Measurements from ENCODE around the gene TRIM14. TPM values are rescaled to one million over a fixed set of nuclear protein-coding genes. Genes with fewer than 3 reads are reported as not detected.
"Not testable (repeated sequence)": the region's sequence is repeated elsewhere in the genome, so short reads cannot be mapped to it uniquely, and the experiment has no call there.

TRIM14 gene
- total RNA-seq, 1 donor from 2014 or later: 44.4 TPM

DNA sequence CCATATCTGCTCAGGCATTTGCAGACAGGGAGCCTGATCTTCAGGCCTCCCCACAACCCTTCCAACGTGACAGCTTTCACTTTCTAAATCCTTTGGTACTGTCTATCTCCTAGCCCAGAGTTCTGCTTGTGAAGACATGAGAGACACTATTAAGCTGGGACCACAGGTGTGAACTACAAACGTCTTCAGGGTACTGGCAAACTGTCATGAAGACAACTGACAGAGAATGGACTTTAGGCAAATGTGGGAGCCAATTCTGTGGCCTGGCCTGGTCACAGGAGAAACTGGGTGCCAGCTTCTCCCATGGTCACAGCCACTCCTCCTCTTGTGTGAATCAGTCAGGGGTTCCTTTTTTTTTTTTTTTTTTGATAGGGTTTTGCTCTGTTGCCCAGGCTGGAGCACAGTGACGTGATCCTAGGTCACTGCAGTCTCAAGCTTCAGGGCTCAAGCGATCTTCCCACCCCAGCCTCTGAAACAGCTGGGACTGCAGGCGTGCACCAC lies 10.4 kb downstream of the TRIM14 start:
- no peak for DNase-seq (ENCODE audit: low spot score)

GRCh38 chr9:98107926-98108325 lies 11.1 kb downstream of the TRIM14 start:
- DNase-seq (ENCODE audit: low spot score): no peak

DNA sequence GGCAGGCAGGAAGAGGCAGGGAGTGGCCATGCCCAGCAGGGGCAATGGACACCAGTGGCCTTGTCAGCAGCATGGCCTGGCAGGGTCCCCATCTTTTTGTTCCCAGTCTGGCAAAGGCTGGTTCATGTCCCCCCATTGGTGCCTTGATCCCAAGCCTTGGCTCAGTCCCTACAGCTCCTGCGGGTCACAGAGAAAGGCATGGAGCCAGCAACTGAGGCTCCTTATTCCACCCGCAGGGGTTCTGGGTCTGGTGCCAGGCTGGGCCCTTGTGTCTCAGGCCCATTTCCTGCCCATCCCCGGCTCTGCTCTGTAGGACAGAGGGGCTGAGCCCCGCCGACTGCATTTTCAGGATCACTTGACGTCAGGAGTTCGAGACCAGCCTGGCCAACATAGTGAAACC lies 14.0 kb downstream of the TRIM14 start:
- no peak for DNase-seq (ENCODE audit: low spot score)

DNA sequence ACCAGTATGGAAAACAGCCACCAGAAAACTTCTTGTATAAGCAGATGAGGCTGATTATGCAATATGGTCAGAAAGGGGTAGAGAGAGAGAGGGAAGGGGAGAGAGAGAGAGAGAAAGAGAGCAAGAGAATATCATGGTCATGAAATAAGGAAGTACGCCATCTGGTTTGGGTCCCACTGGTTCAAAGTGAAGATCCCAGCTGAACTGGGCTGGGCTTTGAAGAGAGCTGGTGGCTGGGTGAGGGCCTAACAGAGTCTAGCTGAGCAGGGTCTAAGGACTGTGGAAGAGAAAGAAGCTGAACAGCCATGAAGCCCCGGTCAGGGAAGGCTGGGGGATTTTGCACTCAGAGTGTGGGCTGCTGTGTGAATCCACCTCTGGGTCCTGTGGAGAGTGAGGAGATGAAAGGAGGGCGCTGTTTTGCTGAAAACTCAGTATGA lies 14.6 kb downstream of the TRIM14 start:
- no peak for DNase-seq (ENCODE audit: low spot score)

- peak; percentile 42 for DNase-seq (ENCODE audit: low spot score)
These were observed 17.2 kb downstream of the TRIM14 start for GRCh38 chr9:98101868-98102273.

- DNase-seq (ENCODE audit: low spot score): no peak
These were observed 17.6 kb downstream of the TRIM14 start for GRCh38 chr9:98101416-98101815.

DNA sequence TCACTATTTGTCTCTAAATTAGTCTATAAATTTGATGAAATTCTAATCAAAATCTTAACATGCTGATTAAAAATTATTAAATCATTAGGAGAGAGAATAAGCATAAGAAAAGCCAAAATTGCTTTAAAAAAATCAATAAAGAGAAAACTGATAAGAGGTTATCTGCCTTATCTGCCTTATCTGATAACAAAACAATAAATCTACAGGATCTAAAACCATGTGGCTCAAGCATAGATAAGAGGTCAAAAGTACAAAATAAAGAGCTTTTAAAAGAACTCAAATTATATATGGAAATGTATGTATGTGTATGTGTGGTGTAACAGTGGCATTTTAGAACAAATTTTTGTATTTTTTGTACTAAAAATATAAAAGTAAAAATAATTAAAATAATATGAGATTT lies 18.6 kb downstream of the TRIM14 start:
- DNase-seq (ENCODE audit: low spot score): no peak

- DNase-seq (ENCODE audit: low spot score): no peak
These were observed 19.1 kb downstream of the TRIM14 start for GRCh38 chr9:98099898-98100297.

- DNase-seq (ENCODE audit: low spot score): no peak
These were observed 19.7 kb downstream of the TRIM14 start for GRCh38 chr9:98099346-98099745.

GRCh38 chr9:98097836-98098235 lies 21.2 kb downstream of the TRIM14 start:
- no peak for DNase-seq (ENCODE audit: low spot score)

DNA sequence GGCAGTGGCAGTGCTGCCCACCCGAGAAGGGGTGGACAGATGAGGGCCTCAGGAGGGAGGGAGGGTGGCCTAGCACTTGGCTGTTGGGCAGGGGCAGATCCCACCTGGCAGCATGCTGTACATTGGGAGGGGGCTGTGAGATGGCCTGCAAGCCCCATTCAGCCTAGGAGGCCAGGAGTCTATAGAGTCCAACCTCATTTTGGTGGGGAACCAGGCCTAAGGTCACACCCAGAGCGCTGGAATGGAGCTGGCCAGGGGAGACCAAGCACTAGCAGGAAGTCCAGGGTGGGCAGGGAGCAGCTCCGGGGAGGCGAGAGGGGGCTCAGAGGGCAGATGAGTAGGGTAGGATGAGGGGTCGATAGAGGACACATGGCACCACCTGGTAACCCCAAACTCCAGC lies 22.9 kb downstream of the TRIM14 start:
- no peak for DNase-seq (ENCODE audit: low spot score)

DNA sequence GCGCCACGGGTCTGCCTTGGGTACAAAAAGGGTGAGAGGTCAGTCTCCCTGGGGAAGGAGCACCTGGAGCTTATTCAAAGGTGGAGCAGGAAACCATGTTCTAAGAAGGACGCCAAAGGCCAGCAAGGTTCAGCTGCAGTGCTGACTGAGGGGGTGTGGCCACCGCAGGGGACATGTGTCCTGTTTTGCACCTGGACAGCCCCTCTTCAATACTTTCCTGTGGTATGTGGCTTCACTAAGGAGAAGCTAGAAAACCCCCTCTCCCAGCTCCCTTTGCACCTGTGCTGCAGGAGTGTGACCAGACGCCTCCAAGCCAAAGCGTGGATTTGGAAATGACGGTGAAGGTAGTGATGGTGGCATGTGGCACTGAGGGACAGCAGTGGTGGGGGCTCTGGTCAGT lies 23.6 kb downstream of the TRIM14 start:
- DNase-seq (ENCODE audit: low spot score): no peak

DNA sequence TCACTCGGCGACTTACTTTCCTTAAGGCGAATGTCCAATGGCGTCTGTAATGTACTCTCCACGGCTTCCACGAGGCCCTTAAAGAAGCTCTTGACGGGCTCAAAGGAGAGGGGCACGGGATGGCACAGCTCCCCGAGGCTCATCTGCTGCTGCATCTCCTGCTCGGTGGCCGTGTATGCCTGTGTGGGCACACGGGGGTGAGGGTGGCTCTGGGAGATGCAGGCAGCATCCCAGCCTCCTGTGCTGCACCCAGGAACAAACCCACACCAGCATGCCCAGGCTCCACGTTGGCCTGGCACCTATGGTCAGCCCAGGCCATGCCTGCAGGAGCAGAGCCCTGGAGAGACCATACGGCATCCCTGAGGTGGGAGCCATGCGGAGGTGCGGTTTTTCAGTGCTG lies 24.2 kb downstream of the TRIM14 start:
- DNase-seq (ENCODE audit: low spot score): no peak

DNA sequence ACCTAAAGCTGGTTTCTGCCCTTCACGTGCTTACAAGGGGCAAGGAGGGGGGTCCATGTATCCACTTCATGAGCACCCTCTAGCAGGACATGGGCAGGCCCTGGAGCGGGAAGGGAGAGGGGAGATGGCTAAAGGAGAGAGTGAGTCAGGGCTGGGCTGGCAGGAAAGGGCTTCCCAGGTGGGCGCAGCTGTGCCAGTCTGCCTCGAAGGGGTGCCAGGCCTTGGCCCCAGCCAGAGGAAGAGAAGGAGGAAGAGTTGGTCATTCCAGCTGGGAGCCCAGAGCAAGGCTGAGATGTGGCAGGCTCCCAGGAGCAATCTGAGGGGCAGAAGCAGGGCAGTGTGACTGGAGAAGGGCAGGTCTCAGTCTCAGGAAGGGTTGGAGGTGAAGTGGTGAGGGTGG lies 24.7 kb downstream of the TRIM14 start:
- DNase-seq (ENCODE audit: low spot score): no peak

DNA sequence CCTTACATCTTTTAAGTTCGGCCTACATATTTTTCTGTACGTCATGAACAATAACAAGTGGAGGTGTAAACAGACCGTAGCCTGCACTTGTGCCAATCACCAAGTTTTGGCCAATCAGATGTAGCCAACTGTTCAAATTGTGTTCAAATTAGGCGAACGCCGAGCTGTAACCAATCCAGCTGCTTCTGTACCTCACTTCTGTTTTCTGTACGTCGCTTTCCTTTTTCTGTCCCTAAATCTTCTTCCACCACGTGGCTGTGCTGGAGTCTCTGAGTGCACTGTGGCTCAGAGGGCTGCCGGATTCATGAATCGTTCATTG lies 26.4 kb downstream of the TRIM14 start:
- DNase-seq (ENCODE audit: low spot score): no peak

DNA sequence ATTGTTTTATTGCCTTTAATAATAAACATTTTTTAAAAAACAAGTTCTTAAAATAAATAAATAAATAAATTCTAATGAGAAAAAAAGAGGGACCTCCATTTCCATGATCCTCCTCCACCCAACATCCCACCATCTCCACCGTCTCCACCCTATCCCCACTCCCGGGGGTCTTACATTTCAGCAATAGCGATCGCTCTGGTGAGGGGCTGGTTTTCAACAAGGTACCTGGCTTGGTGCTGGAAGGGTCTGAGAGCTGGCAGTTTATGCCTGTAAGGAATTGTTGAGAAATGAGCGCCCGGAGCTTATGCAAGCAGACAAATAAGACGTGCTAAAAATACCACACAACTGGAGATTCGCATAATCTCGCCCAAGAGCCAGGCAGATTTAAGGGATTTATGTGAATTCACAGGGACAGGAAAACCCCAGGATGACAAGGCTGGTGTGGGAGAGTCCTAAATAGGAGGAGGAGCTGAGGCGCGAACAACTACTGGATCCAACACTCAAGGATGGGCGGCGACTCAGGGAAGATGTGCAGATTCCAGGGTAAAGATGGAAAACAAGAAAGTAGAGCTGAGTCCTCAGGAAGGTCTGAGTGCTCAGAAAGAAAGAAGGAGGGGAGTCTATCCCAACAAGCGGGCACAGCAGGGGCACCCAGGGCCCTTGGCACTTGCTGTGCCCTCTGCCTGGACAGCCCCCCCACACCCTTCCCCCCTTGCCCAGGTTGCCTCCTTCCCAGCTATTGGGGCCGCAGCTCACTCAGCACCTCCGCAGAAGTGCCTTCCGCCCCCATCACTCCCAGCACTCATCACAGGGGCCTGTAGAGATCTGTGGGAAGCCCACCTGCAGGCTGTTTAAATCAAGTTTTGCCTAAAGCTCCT lies 27.0 kb downstream of the TRIM14 start:
- DNase-seq (ENCODE audit: low spot score): no peak

DNA sequence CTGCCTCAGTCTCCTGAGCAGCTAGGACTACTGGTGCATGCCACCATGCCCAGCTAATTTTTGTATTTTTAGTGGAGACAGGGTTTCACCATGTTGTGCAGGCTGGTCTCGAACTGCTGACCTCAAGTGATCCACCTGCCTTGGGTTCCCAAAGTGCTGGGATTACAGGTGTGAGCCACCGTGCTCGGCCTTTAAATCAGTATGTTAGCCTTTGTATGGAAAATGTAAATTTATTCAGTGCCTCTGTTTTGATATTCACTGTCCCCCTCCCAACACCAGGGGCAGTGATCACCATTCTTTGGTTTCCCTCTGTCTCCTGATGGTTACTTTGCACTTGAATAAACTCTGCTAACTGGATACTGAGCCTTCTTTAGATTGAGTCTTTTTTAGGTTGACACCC lies 28.3 kb downstream of the TRIM14 start:
- DNase-seq (ENCODE audit: low spot score): not testable (repeated sequence)

DNA sequence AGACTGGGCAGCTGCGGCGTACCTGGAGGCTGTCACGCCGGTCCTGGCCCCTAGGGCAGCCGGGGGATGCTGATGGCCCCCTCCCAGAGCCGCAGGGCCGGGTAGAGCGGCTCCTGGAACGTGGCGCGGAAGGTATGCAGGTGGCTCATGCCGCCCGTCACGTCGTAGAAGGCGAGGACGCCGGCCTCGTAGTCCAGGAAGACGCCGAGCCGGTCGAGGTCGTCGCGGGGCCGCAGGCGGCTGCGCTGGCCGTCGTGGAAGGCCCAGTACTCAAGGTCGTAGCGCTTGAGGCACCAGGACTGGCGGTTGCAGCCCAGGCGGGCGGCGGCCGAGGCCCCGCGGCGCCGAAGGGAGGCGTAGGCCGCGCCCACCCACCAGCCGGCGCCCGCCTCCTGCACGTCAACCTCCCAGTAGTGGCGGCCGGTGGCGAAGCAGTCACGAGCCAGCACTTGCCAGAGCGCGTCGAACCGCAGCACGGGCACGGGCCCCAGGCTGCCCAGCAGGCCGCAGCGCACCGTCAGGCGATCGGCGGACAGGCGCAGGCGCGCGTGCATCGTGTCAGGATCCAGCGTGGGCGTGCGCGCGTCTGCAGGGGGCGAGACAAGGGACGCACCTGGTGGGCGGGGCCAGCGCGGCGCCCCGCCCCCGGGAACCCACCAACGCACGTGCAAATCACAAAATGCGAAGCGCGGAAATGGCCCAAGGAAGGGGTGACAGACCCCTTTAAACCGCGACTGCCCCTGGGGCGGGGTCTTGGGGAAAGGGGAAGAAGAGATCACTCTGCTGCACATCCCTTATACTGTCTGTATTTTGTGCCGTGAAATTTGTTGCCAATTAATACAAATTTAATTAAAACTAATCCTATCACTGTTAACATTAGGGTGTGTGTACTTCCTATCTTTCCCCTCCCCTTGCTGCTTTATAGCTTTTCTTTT lies 31.3 kb downstream of the TRIM14 start:
- DNase-seq (ENCODE audit: low spot score): peak; percentile 38

- no peak for DNase-seq (ENCODE audit: low spot score)
These were observed 32.6 kb downstream of the TRIM14 start for GRCh38 chr9:98086461-98086860.

GRCh38 chr9:98085944-98086343 lies 33.1 kb downstream of the TRIM14 start:
- no peak for DNase-seq (ENCODE audit: low spot score)

DNA sequence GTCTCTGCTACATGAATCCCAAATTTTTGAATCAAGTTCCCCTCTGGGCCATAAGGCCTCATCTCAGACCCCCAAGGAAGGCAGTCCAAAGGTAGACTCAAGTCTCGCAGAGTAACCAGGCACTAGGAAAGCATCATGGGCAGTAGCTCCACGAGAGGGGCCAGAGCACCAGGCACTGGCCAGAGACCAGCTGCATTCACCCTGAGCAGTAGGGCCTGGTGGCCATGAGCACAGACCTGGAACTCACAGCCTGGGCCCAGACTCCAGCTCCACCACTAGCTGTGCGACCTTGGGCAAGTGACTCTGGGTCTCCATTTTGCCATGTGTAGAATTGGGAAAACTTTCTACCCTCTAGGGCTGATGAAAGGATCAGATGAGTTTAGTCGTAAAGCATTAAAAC lies 34.0 kb downstream of the TRIM14 start:
- no peak for DNase-seq (ENCODE audit: low spot score)

- DNase-seq (ENCODE audit: low spot score): no peak
These were observed 34.6 kb downstream of the TRIM14 start for GRCh38 chr9:98084396-98084795.
